Common myeloid progenitor, CD34-positive (primary cell): ENCODE measurements around the gene PCK2.

Experiments used
- CTCF ChIA-PET: fragments of 350-600 bp; sonication (Branson Sonifier 250); formaldehyde crosslinking; loops from one replicate; lab custom pipeline; 2021; ENCODE audit warnings: antibody characterized with exemption; lab: Charles Lee
- POLR2A ChIA-PET: fragments of 350-600 bp; sonication (Branson Sonifier 250); formaldehyde crosslinking; loops from one replicate; lab custom pipeline; 2021; ENCODE audit warnings: antibody characterized with exemption; lab: Charles Lee
- DNase-seq, 3 donors: peaks; one replicate each; pipeline versions ENCODE4 v3.0.0 to v3.0.0-alpha.2; 2013
- H3K27ac ChIP-seq, 2 experiments: 1 replicate in 1 of 2; 2 replicates in 1 of 2; pipeline ENCODE4 v1.7.0; 2013; ENCODE audit warnings: inconsistent platforms in 2 of 2, low read length in 2 of 2, mild to moderate bottlenecking in 2 of 2, low read depth in 1 of 2, moderate library complexity in 1 of 2; ENCODE audit not compliant: severe bottlenecking in 2 of 2, insufficient read depth in 1 of 2, poor library complexity in 1 of 2
- H3K27me3 ChIP-seq, 5 experiments: replicated peaks in 2 of 5; 1 replicate in 3 of 5; 2 replicates in 2 of 5; pipeline versions ENCODE4 v1.6.1 to v1.7.0; 2013; ENCODE audit warnings: low read length in 4 of 5, mild to moderate bottlenecking in 2 of 5, moderate library complexity in 2 of 5, inconsistent platforms in 1 of 5; ENCODE audit not compliant: insufficient read depth in 5 of 5, control insufficient read depth in 4 of 5
- H3K36me3 ChIP-seq, 4 experiments: 1 replicate in 2 of 4; 2 replicates in 2 of 4; pipeline versions ENCODE4 v1.6.1 to v1.7.0; 2013; ENCODE audit warnings: low read length in 3 of 4, control low read depth in 1 of 4, mild to moderate bottlenecking in 1 of 4; ENCODE audit not compliant: control insufficient read depth in 4 of 4, insufficient read depth in 4 of 4
- H3K4me1 ChIP-seq, 4 experiments: 1 replicate in 3 of 4; 2 replicates in 1 of 4; pipeline versions ENCODE4 v1.6.1 to v1.7.1; 2013; ENCODE audit warnings: low read length in 3 of 4, mild to moderate bottlenecking in 3 of 4, control low read depth in 1 of 4, inconsistent platforms in 1 of 4, moderate library complexity in 1 of 4; ENCODE audit not compliant: control insufficient read depth in 4 of 4, insufficient read depth in 4 of 4; ENCODE audit errors: control extremely low read depth in 1 of 4
- H3K4me3 ChIP-seq, 7 experiments: 1 replicate in 4 of 7; 2 replicates in 3 of 7; pipeline versions ENCODE4 v1.5.1 to v1.7.0; 2013; ENCODE audit warnings: mild to moderate bottlenecking in 7 of 7, low read length in 6 of 7, moderate library complexity in 6 of 7, inconsistent platforms in 2 of 7, low read depth in 2 of 7, control low read depth in 1 of 7; ENCODE audit not compliant: insufficient read depth in 4 of 7, control insufficient read depth in 1 of 7; ENCODE audit errors: extremely low read depth in 1 of 7
- H3K9me3 ChIP-seq, 5 experiments: 1 replicate in 4 of 5; 2 replicates in 1 of 5; pipeline versions ENCODE4 v1.6.1 to v1.7.1; 2013; ENCODE audit warnings: low read length in 4 of 5, mild to moderate bottlenecking in 2 of 5, inconsistent platforms in 1 of 5, low read depth in 1 of 5, moderate library complexity in 1 of 5; ENCODE audit not compliant: control insufficient read depth in 4 of 5, insufficient read depth in 2 of 5; ENCODE audit errors: control extremely low read depth in 1 of 5
- WGBS: methylation state at CpG from one replicate; pipeline ENCODE4 v1.1.5; 2013; ENCODE audit not compliant: insufficient coverage; 5-methylcytosine and 5-hydroxymethylcytosine counted together

Gene PCK2

DNA sequence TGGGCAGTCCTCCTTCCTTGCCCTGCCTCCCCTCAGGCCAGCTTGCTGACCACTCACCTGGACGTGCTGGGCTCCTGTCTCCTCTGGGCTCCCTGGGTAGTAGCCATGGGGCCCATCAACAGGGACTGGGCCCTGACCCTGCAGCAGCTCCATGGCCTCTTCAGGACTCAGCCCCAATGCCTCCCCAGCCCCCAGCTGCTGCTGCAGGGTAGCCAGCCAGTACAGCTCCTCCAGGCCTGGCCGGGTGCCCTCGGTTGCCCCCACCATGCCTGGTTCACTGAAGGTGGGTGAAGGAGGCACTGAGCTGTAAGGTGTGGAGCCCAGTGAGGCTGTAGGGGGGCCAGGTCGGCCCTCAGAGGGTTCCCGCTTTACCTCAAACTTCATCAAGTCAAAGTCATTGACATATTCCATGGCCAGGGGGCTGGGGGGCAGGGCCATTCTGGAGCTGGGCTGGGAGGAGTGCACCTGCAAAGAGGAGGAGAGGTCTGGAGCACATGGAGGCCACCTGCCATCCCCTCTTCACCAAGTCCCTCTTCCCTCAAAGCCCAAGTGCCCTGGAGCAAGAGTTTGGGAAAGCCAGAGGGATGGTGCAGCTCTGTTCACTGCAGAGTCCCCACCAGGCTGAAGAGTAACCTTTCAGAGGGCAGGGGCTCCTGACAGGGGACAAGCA lies 11.6 kb upstream of the PCK2 start:
- DNase-seq: no peak
- POLR2A ChIA-PET: no interaction called here
- no peaks in the 10 kb centered on the region for H3K36me3 ChIP-seq
- H3K27me3 ChIP-seq: peaks cover 0 to 12% (median 7%) of the 10 kb centered on the region in 5 experiments
- no peak overlapping the region for H3K27ac ChIP-seq
- CTCF ChIA-PET: interaction anchor here (0.9 to 5.8 kb wide), 10 partner anchors 8 to 49 kb away, joined by 3 to 64 read pairs (median 4); partner anchors contain the start of gene PCK2
- H3K9me3 ChIP-seq: no peaks in the 10 kb centered on the region
- H3K4me1 ChIP-seq: peaks cover 7 to 27% (median 26%) of the 10 kb centered on the region in 4 experiments
- 100% methylated on average over 3 of the region's 5 CpGs for WGBS
- no peak overlapping the region for H3K4me3 ChIP-seq

DNA sequence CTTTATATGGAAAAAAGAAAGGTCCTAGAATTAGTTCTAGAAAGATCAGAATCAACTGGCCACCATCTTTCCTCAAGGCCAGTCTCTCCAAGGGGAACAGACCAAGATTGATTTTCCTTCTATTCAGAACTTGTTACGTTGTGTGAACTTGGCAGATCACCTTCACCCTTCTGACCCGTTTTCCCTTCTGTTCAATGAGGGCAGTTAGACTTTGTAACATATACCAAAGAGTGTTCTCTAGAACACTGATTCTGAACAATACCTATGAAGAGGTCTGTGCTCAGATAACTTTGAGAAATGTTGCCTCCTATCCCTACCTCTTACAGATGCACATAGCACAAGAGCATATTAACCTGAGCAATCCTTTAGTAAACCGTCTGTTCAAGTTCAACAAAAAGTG lies 10.6 kb upstream of the PCK2 start:
- peaks cover 7 to 27% (median 26%) of the 10 kb centered on the region in 4 experiments for H3K4me1 ChIP-seq
- peaks cover 0 to 12% (median 7%) of the 10 kb centered on the region in 5 experiments for H3K27me3 ChIP-seq
- H3K9me3 ChIP-seq: no peaks in the 10 kb centered on the region
- DNase-seq: no peak
- ChIA-PET CTCF (interaction anchor here (1.6 to 5.8 kb wide), 5 partner anchors 9 to 50 kb away, joined by 3 to 64 read pairs (median 11); partner anchors contain the start of gene PCK2), POLR2A (no interaction called here)
- no peak overlapping the region for H3K27ac ChIP-seq
- no peak overlapping the region for H3K4me3 ChIP-seq
- H3K36me3 ChIP-seq: no peaks in the 10 kb centered on the region
- 100% methylated on average over 3 of the region's 3 CpGs for WGBS

DNA sequence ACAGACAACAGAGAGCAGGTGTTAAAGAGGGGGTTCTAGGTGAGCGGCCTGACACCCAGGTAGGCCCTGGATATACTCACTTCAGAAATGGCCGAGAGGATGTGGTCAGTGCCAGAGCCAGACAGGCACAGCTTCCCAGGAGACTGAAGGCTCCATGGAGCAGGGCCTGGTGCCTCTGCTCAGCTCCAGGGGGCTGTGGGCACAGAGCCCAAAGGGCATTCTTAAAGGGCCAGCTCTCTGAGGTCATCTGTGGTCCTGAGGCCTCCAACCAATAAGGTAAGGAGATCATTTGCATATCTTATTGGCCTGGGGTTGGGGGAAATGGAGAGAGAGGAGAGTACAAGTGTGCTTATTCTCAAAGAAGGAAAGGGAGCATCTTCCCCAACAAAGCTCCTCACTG lies 9.7 kb upstream of the PCK2 start:
- no peak for DNase-seq
- H3K4me3 ChIP-seq: no peak overlapping the region
- no peaks in the 10 kb centered on the region for H3K9me3 ChIP-seq
- no peaks in the 10 kb centered on the region for H3K36me3 ChIP-seq
- WGBS: 89% methylated on average over 2 of the region's 2 CpGs
- H3K27me3 ChIP-seq: peaks cover 0 to 12% (median 7%) of the 10 kb centered on the region in 5 experiments
- H3K4me1 ChIP-seq: peaks cover 7 to 25% (median 24%) of the 10 kb centered on the region in 4 experiments
- CTCF ChIA-PET: interaction anchor here (1.2 to 1.8 kb wide), 8 partner anchors 9 to 30 kb away, joined by 3 to 10 read pairs (median 4); partner anchors contain the start of gene PCK2
- POLR2A ChIA-PET: no interaction called here
- H3K27ac ChIP-seq: no peak overlapping the region

DNA sequence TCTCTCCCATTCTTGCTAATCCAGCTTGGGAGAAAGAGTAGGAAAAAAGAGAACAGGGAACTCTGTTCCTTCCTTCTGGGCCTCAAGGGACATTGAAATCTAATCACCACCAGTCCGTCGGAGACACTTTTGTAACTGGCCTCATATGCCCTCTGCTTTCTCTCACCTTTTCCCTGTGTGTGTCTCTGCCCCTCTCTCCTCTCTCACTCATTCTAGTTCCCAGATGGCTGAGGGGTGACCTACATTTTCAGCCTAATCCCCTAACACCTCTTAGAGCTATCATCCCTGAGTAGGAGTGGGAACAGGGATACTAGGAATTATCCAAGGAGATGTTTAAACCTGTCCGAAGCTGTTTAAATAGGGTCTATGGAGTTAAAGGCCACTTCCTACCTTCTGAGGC lies 8.9 kb upstream of the PCK2 start:
- no peak for DNase-seq
- H3K9me3 ChIP-seq: no peaks in the 10 kb centered on the region
- H3K4me3 ChIP-seq: no peak overlapping the region
- ChIA-PET CTCF (interaction anchor here (1.2 to 1.8 kb wide), 8 partner anchors 8 to 31 kb away, joined by 3 to 10 read pairs (median 4); partner anchors contain the start of gene PCK2), POLR2A (no interaction called here)
- H3K36me3 ChIP-seq: no peaks in the 10 kb centered on the region
- peaks cover 7 to 17% (median 17%) of the 10 kb centered on the region in 4 experiments for H3K4me1 ChIP-seq
- WGBS: 100% methylated on average over 1 of the region's 3 CpGs
- H3K27ac ChIP-seq: no peak overlapping the region
- peaks cover 0 to 12% (median 7%) of the 10 kb centered on the region in 5 experiments for H3K27me3 ChIP-seq

DNA sequence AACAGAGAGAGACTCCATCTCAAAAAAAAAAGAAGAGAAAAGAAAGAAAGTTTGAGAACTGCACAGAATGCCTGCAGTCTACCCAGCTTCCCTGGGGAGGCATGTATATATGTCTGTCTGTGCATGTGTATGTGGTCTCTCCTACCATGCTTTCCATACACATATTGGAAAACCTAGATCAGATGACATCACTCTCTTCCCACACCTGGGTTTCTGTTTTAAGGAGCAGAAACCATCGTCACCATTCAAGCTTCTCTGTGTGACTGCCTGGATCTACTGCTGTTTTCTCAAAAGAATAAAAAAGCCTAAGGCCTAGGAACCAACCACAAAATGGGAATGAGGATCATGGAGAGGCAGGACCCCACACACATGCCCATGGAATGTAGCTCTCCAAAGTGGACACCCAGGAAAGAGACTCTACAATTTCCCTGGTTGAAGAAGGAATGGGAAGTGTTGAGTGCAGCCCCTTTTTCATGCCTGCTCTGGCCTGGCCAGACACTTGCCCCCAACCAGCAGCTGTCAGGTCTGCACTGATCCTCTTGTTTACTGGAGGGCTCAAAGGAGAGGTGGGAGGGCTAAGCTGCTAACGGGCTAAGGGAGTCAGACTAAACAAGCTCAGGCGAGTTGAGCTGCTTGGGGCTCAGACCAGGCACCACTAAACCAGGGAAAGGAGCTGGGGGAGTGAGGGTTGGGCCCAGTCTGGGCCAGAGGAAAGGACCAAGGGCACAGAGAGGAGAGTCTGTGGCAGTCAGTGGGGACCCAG lies 7.7 kb upstream of the PCK2 start:
- 89% methylated on average over 3 of the region's 3 CpGs for WGBS
- POLR2A ChIA-PET: interaction anchor here (0.7 kb wide), 1 partner anchor 12 kb away, joined by 5 read pairs; no protein-coding TSS in a partner anchor

DNA sequence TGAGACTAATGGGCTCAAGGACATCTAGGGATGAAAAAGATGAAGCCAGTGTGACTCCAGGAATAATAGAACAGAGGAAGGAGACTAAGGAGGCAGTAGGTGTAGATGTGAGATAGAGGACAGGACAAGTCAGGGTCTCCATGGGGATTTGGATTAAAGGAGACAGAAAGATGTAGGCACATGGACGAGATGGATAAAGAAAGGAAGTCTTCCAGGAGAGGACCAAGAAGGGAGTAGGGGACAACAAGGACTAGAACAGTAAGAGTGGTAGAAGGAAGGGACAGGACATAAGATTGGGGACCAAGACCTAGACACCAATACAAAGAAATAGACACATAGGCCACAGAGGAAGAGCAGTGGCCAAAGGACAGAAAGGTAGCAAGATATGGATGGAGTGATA lies 7.1 kb upstream of the PCK2 start:
- H3K27ac ChIP-seq: no peak overlapping the region
- peaks cover 0 to 9% (median 3%) of the 10 kb centered on the region in 5 experiments for H3K27me3 ChIP-seq
- H3K36me3 ChIP-seq: no peaks in the 10 kb centered on the region
- peaks cover 0 to 4% (median 2%) of the 10 kb centered on the region in 4 experiments for H3K4me1 ChIP-seq
- H3K9me3 ChIP-seq: no peaks in the 10 kb centered on the region
- no CpG with 5 or more reads among the region's 1 CpG for WGBS
- CTCF ChIA-PET: interaction anchor here (1.0 to 1.6 kb wide), 3 partner anchors 26 to 44 kb away, joined by 3 to 7 read pairs (median 3); no protein-coding TSS in a partner anchor
- no peak overlapping the region for H3K4me3 ChIP-seq
- no peak for DNase-seq
- POLR2A ChIA-PET: no interaction called here

More for the DNA sequence above, 7.7 kb upstream of the PCK2 start:
- Histone ChIP-seq H3K4me1 (peaks cover 0 to 9% (median 7%) of the 10 kb centered on the region in 4 experiments), H3K27ac (no peak overlapping the region), H3K4me3 (no peak overlapping the region), H3K36me3 (no peaks in the 10 kb centered on the region), H3K9me3 (no peaks in the 10 kb centered on the region), H3K27me3 (peaks cover 0 to 12% (median 7%) of the 10 kb centered on the region in 5 experiments)
- CTCF ChIA-PET: interaction anchor here (1.0 to 1.8 kb wide), 5 partner anchors 17 to 43 kb away, joined by 3 to 7 read pairs (median 3); no protein-coding TSS in a partner anchor
- no peak for DNase-seq
